Psoas muscle (tissue), 8 donors: ENCODE measurements around the gene DCTN4. TPM values are rescaled to one million over a fixed set of nuclear protein-coding genes. Genes with fewer than 3 reads are reported as not detected.
A peak's percentile ranks its signal among the peaks of the same experiment; 100 is the strongest.

Experiments
- ATAC-seq, 4 donors: fragments of 200-7000 bp; cut with Tn5 transposase; one replicate each; pipeline ENCODE4 v1.9.1; 2020; ENCODE audit warnings: moderate library complexity in 3 of 4, mild to moderate bottlenecking in 2 of 4
- DNase-seq, 2 donors: peaks; one replicate each; pipeline ENCODE4 v3.0.0-alpha.2; 2020
- H3K27ac ChIP-seq: fragments of 200-600 bp; one replicate; pipeline ENCODE4 v1.8.0; 2022
- H3K27me3 ChIP-seq, 3 donors: fragments of 200-600 bp in 1 of 3; one replicate each; pipeline versions ENCODE4 v1.6.1 to v1.8.0; 2013 to 2022; ENCODE audit warnings: low read length in 2 of 3, mild to moderate bottlenecking in 2 of 3, moderate library complexity in 1 of 3; ENCODE audit not compliant: insufficient read depth in 3 of 3
- H3K36me3 ChIP-seq, 2 donors: fragments of 200-600 bp in 1 of 2; one replicate each; pipeline versions ENCODE4 v1.6.1 to v1.8.0; 2013 to 2022; ENCODE audit warnings: low read depth in 1 of 2, mild to moderate bottlenecking in 1 of 2, moderate library complexity in 1 of 2; ENCODE audit not compliant: insufficient read depth in 1 of 2
- H3K4me1 ChIP-seq: fragments of 200-600 bp; one replicate; pipeline ENCODE4 v1.8.0; 2022
- H3K4me3 ChIP-seq: fragments of 200-600 bp; one replicate; pipeline ENCODE4 v1.8.0; 2022; ENCODE audit warnings: mild to moderate bottlenecking
- H3K9me3 ChIP-seq: fragments of 200-600 bp; one replicate; pipeline ENCODE4 v1.8.0; 2022
- WGBS, 3 donors: extraction: QIAGEN DNeasy Blood & Tissue Kit; methylation state at CpG; one replicate each; pipeline versions ENCODE4 v1.1.6 to v1.1.7; 2013; 5-methylcytosine and 5-hydroxymethylcytosine counted together
- intact Hi-C, 2 donors: fragments of 100-400 bp; cut with DNase I; formaldehyde crosslinking; loops; one replicate each; pipeline versions ENCODE4 v1.11.0 to v1.14.2; 2022
- polyA plus RNA-seq, 3 donors: library from polyadenylated mRNA; stranded (reverse); fragments of 200-250 nt; gene quantifications; one replicate each; pipeline ENCODE4 v1.2.3, GENCODE V29; 2013
- total RNA-seq, 4 donors: library from RNA; stranded (reverse); fragmentation: NEBNext Ultra II Directional in 2 of 4; extraction: Animal tissue kit (Norgen Biotek cat#: 25700) in 2 of 4; gene quantifications; one replicate each; pipeline versions ENCODE4 v1.2.1 to v1.2.4, GENCODE V29; 2021 to 2023
- TF ChIP-seq, protein P1 (sequence below): fragments of 200-600 bp; IDR thresholded peaks from one replicate; pipeline ENCODE4 v1.8.0; 2022; ENCODE audit warnings: antibody characterized with exemption
- donor health status: healthy with polysubstance abuse.
- donor health status: DM: no; HTN: no; CAD: no; lungs with moderate emphysema.
- donor health status: Bipolar disorder and iron deficiency.
- donor health status: healthy.
- donor health status: DM: yes; HTN: yes; CAD: no.
- donor health status: DM: no; HTN: no; CAD: no.
- donor health status: DM: no; HTN: no; CAD: no.
- donor health status: DM: yes; HTN: yes; CAD: no.

DCTN4 gene
- total and polyA plus RNA-seq, 7 donors: 28.8 to 81.5 (median 50.9) TPM

- Histone ChIP-seq H3K4me3 (no peak overlapping the region), H3K27ac (no peak overlapping the region), H3K4me1 (no peaks in the 10 kb centered on the region), H3K27me3 (no peaks in the 10 kb centered on the region), H3K9me3 (no peaks in the 10 kb centered on the region), H3K36me3 (peaks cover 3 to 97% of the 10 kb centered on the region in 2 donors)
- ATAC-seq (no peak), DNase-seq (no peak)
- TF ChIP-seq, protein P1, sequence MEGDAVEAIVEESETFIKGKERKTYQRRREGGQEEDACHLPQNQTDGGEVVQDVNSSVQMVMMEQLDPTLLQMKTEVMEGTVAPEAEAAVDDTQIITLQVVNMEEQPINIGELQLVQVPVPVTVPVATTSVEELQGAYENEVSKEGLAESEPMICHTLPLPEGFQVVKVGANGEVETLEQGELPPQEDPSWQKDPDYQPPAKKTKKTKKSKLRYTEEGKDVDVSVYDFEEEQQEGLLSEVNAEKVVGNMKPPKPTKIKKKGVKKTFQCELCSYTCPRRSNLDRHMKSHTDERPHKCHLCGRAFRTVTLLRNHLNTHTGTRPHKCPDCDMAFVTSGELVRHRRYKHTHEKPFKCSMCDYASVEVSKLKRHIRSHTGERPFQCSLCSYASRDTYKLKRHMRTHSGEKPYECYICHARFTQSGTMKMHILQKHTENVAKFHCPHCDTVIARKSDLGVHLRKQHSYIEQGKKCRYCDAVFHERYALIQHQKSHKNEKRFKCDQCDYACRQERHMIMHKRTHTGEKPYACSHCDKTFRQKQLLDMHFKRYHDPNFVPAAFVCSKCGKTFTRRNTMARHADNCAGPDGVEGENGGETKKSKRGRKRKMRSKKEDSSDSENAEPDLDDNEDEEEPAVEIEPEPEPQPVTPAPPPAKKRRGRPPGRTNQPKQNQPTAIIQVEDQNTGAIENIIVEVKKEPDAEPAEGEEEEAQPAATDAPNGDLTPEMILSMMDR: no peak
- 78 to 92% (median 90%) methylated on average over 2 of the region's 2 CpGs for WGBS, 3 donors
- intact Hi-C loops: loop anchor here in 1 of 2 donors (5.0 kb wide), 1 partner anchor 37 kb away; no protein-coding TSS in a partner anchor
Observed at GRCh38 chr5:150723845-150724244, 35.0 kb downstream of the DCTN4 start.

GRCh38 chr5:150710165-150710564 lies 48.7 kb downstream of the DCTN4 start:
- no peak for DNase-seq
- Histone ChIP-seq H3K9me3 (no peaks in the 10 kb centered on the region), H3K36me3 (peaks cover 7 to 74% of the 10 kb centered on the region in 2 donors), H3K27ac (no peak overlapping the region), H3K4me1 (no peaks in the 10 kb centered on the region), H3K4me3 (no peak overlapping the region), H3K27me3 (no peaks in the 10 kb centered on the region)
- TF ChIP-seq, protein P1: peak; percentile 45
- peak in 2 of 4 donors; percentile 45 to 60 for ATAC-seq
- 46 to 60% (median 50%) methylated on average over 2 of the region's 2 CpGs for WGBS, 3 donors
- intact Hi-C loops: loop anchor here in 1 of 2 donors (5.0 kb wide), 1 partner anchor 148 kb away; no protein-coding TSS in a partner anchor

GRCh38 chr5:150706776-150707390 lies 51.9 kb downstream of the DCTN4 start:
- no peak overlapping the region for H3K27ac ChIP-seq
- DNase-seq (no peak), ATAC-seq (no peak)
- no peak overlapping the region for H3K4me3 ChIP-seq
- peaks cover 5 to 41% of the 10 kb centered on the region in 2 donors for H3K36me3 ChIP-seq
- H3K4me1 ChIP-seq: no peaks in the 10 kb centered on the region
- 32 to 42% (median 35%) methylated on average over 4 of the region's 4 CpGs for whole genome bisulfite sequencing, 3 donors
- intact Hi-C loops: loop anchor here in 1 of 2 donors (5.0 kb wide), 1 partner anchor 145 kb away; no protein-coding TSS in a partner anchor
- TF ChIP-seq, protein P1: no peak
- no peaks in the 10 kb centered on the region for H3K27me3 ChIP-seq
- H3K9me3 ChIP-seq: no peaks in the 10 kb centered on the region

DNA sequence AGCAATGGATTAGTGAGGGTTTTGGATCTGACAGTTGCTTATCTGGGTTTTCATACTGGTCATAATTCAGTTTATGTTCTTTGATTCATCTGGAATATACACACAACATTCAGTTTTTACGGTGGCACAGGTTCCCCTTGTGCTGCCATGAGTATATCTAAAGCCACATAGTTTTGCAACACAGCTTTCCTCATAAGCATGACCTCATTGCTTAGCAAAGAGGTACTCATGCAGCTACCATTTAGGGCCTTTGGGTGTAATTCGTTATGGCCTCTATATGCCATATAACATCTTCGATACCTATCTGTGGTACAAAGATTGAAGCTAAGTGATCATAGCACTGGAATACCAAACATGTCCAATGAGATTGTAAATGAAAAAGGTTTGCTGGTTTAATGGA lies 55.1 kb downstream of the DCTN4 start:
- Histone ChIP-seq H3K4me1 (peaks cover 13% of the 10 kb centered on the region), H3K36me3 (peaks cover 0 to 21% of the 10 kb centered on the region in 2 donors), H3K27ac (no peak overlapping the region), H3K9me3 (no peaks in the 10 kb centered on the region), H3K4me3 (no peak overlapping the region), H3K27me3 (no peaks in the 10 kb centered on the region)
- TF ChIP-seq, protein P1: no peak
- ATAC-seq: no peak
- intact Hi-C loops: no loop called here
- 83 to 84% (median 83%) methylated on average over 3 of the region's 3 CpGs for WGBS, 3 donors
- DNase-seq: no peak
